Body of pancreas (tissue), 4 donors: Measurements from ENCODE around the gene TMEFF2. TPM values are rescaled to one million over a fixed set of nuclear protein-coding genes. Genes with fewer than 3 reads are reported as not detected.

ENCODE experiments used
- ATAC-seq: fragments of 150-250 bp; one replicate; pipeline ENCODE4 v1.9.1; 2016
- DNase-seq, 4 donors: peaks; one replicate each; pipeline ENCODE4 v3.0.0-alpha.2; 2019
- H3K27ac ChIP-seq, 4 donors: fragments of 200-600 bp; sonication (generic); 1 replicate in 3 of 4; 2 replicates in 1 of 4; pipeline versions ENCODE4 v1.5.1 to v1.6.1; 2016 to 2019; ENCODE audit warnings: mild to moderate bottlenecking in 1 of 4, mixed read lengths in 1 of 4, moderate library complexity in 1 of 4
- H3K27me3 ChIP-seq, 2 donors: fragments of 200-600 bp; sonication (generic); one replicate each; pipeline ENCODE4 v1.6.0; 2016; ENCODE audit warnings: mild to moderate bottlenecking in 1 of 2
- H3K36me3 ChIP-seq, 2 donors: fragments of 200-600 bp; sonication (generic); replicated peaks in 1 of 2; 2 replicates each; pipeline ENCODE4 v1.5.1; 2016; ENCODE audit warnings: low read depth in 2 of 2; ENCODE audit not compliant: insufficient read depth in 1 of 2
- H3K4me1 ChIP-seq: fragments of 200-600 bp; sonication (generic); one replicate; pipeline ENCODE4 v1.6.0; 2016
- H3K4me3 ChIP-seq, 2 donors: fragments of 200-600 bp; sonication (generic); 1 replicate in 1 of 2; 2 replicates in 1 of 2; pipeline ENCODE4 v1.5.1; 2016 to 2019
- H3K9me3 ChIP-seq, 3 donors: fragments of 200-600 bp; sonication (generic); 1 replicate in 2 of 3; 2 replicates in 1 of 3; pipeline ENCODE4 v1.5.1; 2016
- CTCF ChIP-seq, 7 experiments: fragments of 450-650 bp in 4 of 7; fragments of 200-600 bp in 3 of 7; sonication (generic) in 3 of 7; IDR thresholded peaks; one replicate each; pipeline ENCODE4 v1.5.1; 2016 to 2019; ENCODE audit warnings: antibody characterized with exemption in 7 of 7
- POLR2A ChIP-seq, 3 donors: fragments of 450-650 bp; IDR thresholded peaks; one replicate each; pipeline ENCODE4 v1.6.1; 2016; ENCODE audit warnings: antibody characterized with exemption in 3 of 3, mild to moderate bottlenecking in 2 of 3
- WGBS, 2 donors: methylation state at CpG; one replicate each; pipeline ENCODE4 v1.1.5; 2017; 5-methylcytosine and 5-hydroxymethylcytosine counted together
- intact Hi-C: fragments of 100-400 bp; cut with DNase I; formaldehyde crosslinking; loops from one replicate; pipeline ENCODE4 v1.15.1; 2023
- total RNA-seq, 2 donors: library from RNA; depleted of rRNA; stranded (reverse); fragments of >200 nt; gene quantifications; one replicate each; pipeline ENCODE4 v1.1.0, GENCODE V29; 2016

TMEFF2 gene
- total RNA-seq, 2 donors from 2014 or later, result not detected

GRCh38 chr2:191999101-191999841 is 195.5 kb downstream of the TMEFF2 start:
- Histone ChIP-seq H3K9me3 (no peaks in the 10 kb centered on the region), H3K27me3 (no peaks in the 10 kb centered on the region), H3K4me1 (no peaks in the 10 kb centered on the region), H3K36me3 (no peaks in the 10 kb centered on the region), H3K4me3 (no peak overlapping the region), H3K27ac (no peak overlapping the region)
- TF ChIP-seq CTCF (IDR thresholded peaks at IDR 0.05), result no peak
- no peak for TF ChIP-seq POLR2A (IDR thresholded peaks at IDR 0.05)
- intact Hi-C loops, result no loop called here
- no peak for DNase-seq
- ATAC-seq, result no peak
- WGBS, 2 donors, result 75 to 78% methylated on average over 4 of the region's 4 CpGs

- ATAC-seq, result no peak
- Histone ChIP-seq H3K4me1 (no peaks in the 10 kb centered on the region), H3K27me3 (no peaks in the 10 kb centered on the region), H3K9me3 (no peaks in the 10 kb centered on the region), H3K36me3 (no peaks in the 10 kb centered on the region), H3K4me3 (no peak overlapping the region), H3K27ac (no peak overlapping the region)
- intact Hi-C loops, result no loop called here
- DNase-seq, result no peak
- TF ChIP-seq POLR2A (IDR thresholded peaks at IDR 0.05) (no peak), CTCF (IDR thresholded peaks at IDR 0.05) (no peak)
- 56 to 63% methylated on average over 2 of the region's 2 CpGs for WGBS, 2 donors
Measured at GRCh38 chr2:191995285-191995684, 199.4 kb downstream of the TMEFF2 start.

GRCh38 chr2:191994749-191995148 is 200.0 kb downstream of the TMEFF2 start:
- Histone ChIP-seq H3K27ac (no peak overlapping the region), H3K36me3 (no peaks in the 10 kb centered on the region), H3K9me3 (no peaks in the 10 kb centered on the region), H3K4me1 (no peaks in the 10 kb centered on the region), H3K27me3 (no peaks in the 10 kb centered on the region), H3K4me3 (no peak overlapping the region)
- DNase-seq (no peak), ATAC-seq (no peak)
- 59 to 66% methylated on average over 2 of the region's 2 CpGs for WGBS, 2 donors
- intact Hi-C loops, result no loop called here
- TF ChIP-seq CTCF (IDR thresholded peaks at IDR 0.05) (no peak), POLR2A (IDR thresholded peaks at IDR 0.05) (no peak)

GRCh38 chr2:191991442-191991841 is 203.3 kb downstream of the TMEFF2 start:
- Histone ChIP-seq H3K4me1 (no peaks in the 10 kb centered on the region), H3K9me3 (no peaks in the 10 kb centered on the region), H3K27me3 (no peaks in the 10 kb centered on the region), H3K36me3 (no peaks in the 10 kb centered on the region), H3K4me3 (no peak overlapping the region), H3K27ac (no peak overlapping the region)
- no peak for DNase-seq
- no peak for ATAC-seq
- intact Hi-C loops, result no loop called here
- no peak for TF ChIP-seq CTCF (IDR thresholded peaks at IDR 0.05)
- TF ChIP-seq POLR2A (IDR thresholded peaks at IDR 0.05), result no peak
- 44 to 49% methylated on average over 5 of the region's 5 CpGs for WGBS, 2 donors

- Histone ChIP-seq H3K9me3 (no peaks in the 10 kb centered on the region), H3K27me3 (no peaks in the 10 kb centered on the region), H3K36me3 (no peaks in the 10 kb centered on the region), H3K4me3 (no peak overlapping the region), H3K27ac (no peak overlapping the region), H3K4me1 (no peaks in the 10 kb centered on the region)
- no peak for DNase-seq
- intact Hi-C loops, result no loop called here
- WGBS, 2 donors, result 47 to 52% methylated on average over 2 of the region's 2 CpGs
- no peak for TF ChIP-seq CTCF (IDR thresholded peaks at IDR 0.05)
- TF ChIP-seq POLR2A (IDR thresholded peaks at IDR 0.05), result no peak
- no peak for ATAC-seq
Measured at GRCh38 chr2:191985740-191986139, 209.0 kb downstream of the TMEFF2 start.
